ENCODE data around the gene KLHL10. TPM values are rescaled to one million over a fixed set of nuclear protein-coding genes. Genes with fewer than 3 reads are reported as not detected.

The KLHL10 gene
- total RNA-seq, 5 donors from 2014 or later (not counting 1 experiment from before 2014, with no cell fraction given) = not detected

DNA sequence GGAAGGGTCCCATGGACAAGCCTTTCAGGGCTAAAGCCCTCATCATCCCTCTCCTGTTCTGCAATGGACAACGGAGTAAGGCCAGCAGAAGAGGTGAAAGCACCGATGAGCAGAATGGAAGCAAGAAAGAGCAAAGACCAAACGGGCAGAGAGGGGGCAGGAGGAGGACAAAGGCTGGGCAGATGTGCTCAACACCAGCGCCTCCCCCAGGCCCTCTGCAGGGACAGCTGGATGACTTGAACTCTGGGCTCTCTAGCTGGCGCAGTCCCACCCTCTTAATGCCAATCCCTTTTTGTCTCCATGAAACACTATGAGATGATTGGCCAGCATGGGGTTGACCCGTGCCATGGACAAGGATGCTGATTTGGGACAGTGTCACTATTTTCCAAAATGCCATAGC is 59.1 kb downstream of the KLHL10 start:
- H3K4me3 ChIP-seq (ENCODE audit: control insufficient read depth in 1 of 2, extremely low read depth in 1 of 2, low read length in 1 of 2) = no peak overlapping the region
- no peaks in the 10 kb centered on the region for H3K9me3 ChIP-seq
- no peaks in the 10 kb centered on the region for H3K4me1 ChIP-seq (ENCODE audit: control insufficient read depth in 1 of 2, extremely low read depth in 1 of 2, insufficient read depth in 2 of 2, low read length in 2 of 2)
- Mint-ChIP-seq H3K9me3 (no peaks in the 10 kb centered on the region), H3K36me3 (peaks cover 59% of the 10 kb centered on the region), H3K4me1 (no peaks in the 10 kb centered on the region), H3K27me3 (no peaks in the 10 kb centered on the region), H3K27ac (no peak overlapping the region), H3K4me3 (no peak overlapping the region)
- POLR2A ChIA-PET = no interaction called here
- CTCF ChIA-PET = no interaction called here
- H3K27me3 ChIP-seq (replicated peaks in 1 of 2; ENCODE audit: control insufficient read depth in 2 of 2, extremely low read depth in 1 of 2, insufficient read depth in 2 of 2, low read length in 1 of 2) = no peaks in the 10 kb centered on the region
- 95% methylated on average over 4 of the region's 6 CpGs for WGBS (ENCODE audit: insufficient coverage)
- DNase-seq (no peak), ATAC-seq (replicated peaks in 1 of 4) (no peak)
- H3K27ac ChIP-seq (ENCODE audit: low read length) = no peak overlapping the region
- peaks cover 27 to 87% of the 10 kb centered on the region in 2 donors for H3K36me3 ChIP-seq (ENCODE audit: control insufficient read depth in 2 of 2, extremely low read depth in 1 of 2, insufficient read depth in 1 of 2, low read length in 1 of 2)

Other genes starting within 250 kb of the KLHL10 start
- not detected for gene KRT16, start 225.1 kb upstream of the KLHL10 start, total RNA-seq
- not detected for gene KRT17, start 213.2 kb upstream of the KLHL10 start, total RNA-seq
- gene EIF1, start 148.9 kb upstream of the KLHL10 start, total RNA-seq = 1,000 to 10,000 TPM in 2 of 5 donors, 100 to 1,000 TPM in 3; 962 to 2,431 (median 988) TPM
- gene GAST, start 125.5 kb upstream of the KLHL10 start, total RNA-seq = not detected
- under 1 TPM in 3 of 5 donors, not detected in 2; 0.49 to 0.63 (median 0.53) TPM for gene HAP1, start 103.2 kb upstream of the KLHL10 start, total RNA-seq
- gene JUP, start 51.1 kb upstream of the KLHL10 start, total RNA-seq = 1 to 10 TPM; 1.1 to 4.8 (median 3.4) TPM
- gene P3H4, start 25.9 kb upstream of the KLHL10 start, total RNA-seq = 10 to 100 TPM in 1 of 5 donors, 1 to 10 TPM in 4; 2.9 to 11.0 (median 7.7) TPM
- 1 to 10 TPM in 2 of 5 donors, under 1 TPM in 2, not detected in 1; 0.49 to 1.3 (median 1.1) TPM for gene FKBP10, start 24.8 kb upstream of the KLHL10 start, total RNA-seq
- 10 to 100 TPM; 25.4 to 43.0 (median 33.4) TPM for gene NT5C3B, start 1.6 kb upstream of the KLHL10 start, total RNA-seq
- gene KLHL11, start 27.6 kb downstream of the KLHL10 start, total RNA-seq = 10 to 100 TPM; 17.1 to 28.2 (median 18.6) TPM
- gene ACLY, start 81.1 kb downstream of the KLHL10 start, total RNA-seq = 100 to 1,000 TPM in 1 of 5 donors, 10 to 100 TPM in 4; 69.1 to 101 (median 96.3) TPM
- 1 to 10 TPM in 1 of 5 donors, under 1 TPM in 3, not detected in 1; 0.22 to 2.0 (median 0.39) TPM for gene ODAD4, start 92.8 kb downstream of the KLHL10 start, total RNA-seq
- gene CNP, start 129.0 kb downstream of the KLHL10 start, total RNA-seq = 10 to 100 TPM; 24.4 to 36.2 (median 34.3) TPM
- gene DNAJC7, start 179.6 kb downstream of the KLHL10 start, total RNA-seq = 100 to 1,000 TPM; 107 to 129 (median 112) TPM
- gene NKIRAS2, start 182.3 kb downstream of the KLHL10 start, total RNA-seq = 10 to 100 TPM; 11.0 to 19.6 (median 18.4) TPM
- 1 to 10 TPM in 1 of 5 donors, under 1 TPM in 4; 0.35 to 1.1 (median 0.89) TPM for gene C17orf113, start 212.8 kb downstream of the KLHL10 start, total RNA-seq